Astrocyte of the spinal cord (primary cell): ENCODE measurements around the gene MEOX1.
A peak's percentile ranks its signal among the peaks of the same experiment; 100 is the strongest.
"Not testable (repeated sequence)": the region's sequence is repeated elsewhere in the genome, so short reads cannot be mapped to it uniquely, and the experiment has no call there.

ENCODE experiments used
- DNase-seq: peaks from one replicate; pipeline ENCODE4 v3.0.0; 2011; ENCODE audit warnings: low read depth, low spot score
- H3K4me3 ChIP-seq: 2 replicates; pipeline ENCODE4 v1.5.1; 2011; ENCODE audit warnings: low read depth, mild to moderate bottlenecking, low read length, moderate library complexity
- in situ Hi-C: cut with HindIII; loops from 2 replicates; pipeline ENCODE4 v1.10.0; 2017; ENCODE audit warnings: low sequenced_read_pairs
- TF ChIP-seq, protein P1 (sequence below): IDR thresholded peaks from 2 replicates; pipeline ENCODE4 v1.5.1; 2012; ENCODE audit warnings: low read depth, mild to moderate bottlenecking, low read length, inconsistent platforms

Gene MEOX1

GRCh38 chr17:43695970-43696865 is 34.5 kb upstream of the MEOX1 start:
- TF ChIP-seq, protein P1, sequence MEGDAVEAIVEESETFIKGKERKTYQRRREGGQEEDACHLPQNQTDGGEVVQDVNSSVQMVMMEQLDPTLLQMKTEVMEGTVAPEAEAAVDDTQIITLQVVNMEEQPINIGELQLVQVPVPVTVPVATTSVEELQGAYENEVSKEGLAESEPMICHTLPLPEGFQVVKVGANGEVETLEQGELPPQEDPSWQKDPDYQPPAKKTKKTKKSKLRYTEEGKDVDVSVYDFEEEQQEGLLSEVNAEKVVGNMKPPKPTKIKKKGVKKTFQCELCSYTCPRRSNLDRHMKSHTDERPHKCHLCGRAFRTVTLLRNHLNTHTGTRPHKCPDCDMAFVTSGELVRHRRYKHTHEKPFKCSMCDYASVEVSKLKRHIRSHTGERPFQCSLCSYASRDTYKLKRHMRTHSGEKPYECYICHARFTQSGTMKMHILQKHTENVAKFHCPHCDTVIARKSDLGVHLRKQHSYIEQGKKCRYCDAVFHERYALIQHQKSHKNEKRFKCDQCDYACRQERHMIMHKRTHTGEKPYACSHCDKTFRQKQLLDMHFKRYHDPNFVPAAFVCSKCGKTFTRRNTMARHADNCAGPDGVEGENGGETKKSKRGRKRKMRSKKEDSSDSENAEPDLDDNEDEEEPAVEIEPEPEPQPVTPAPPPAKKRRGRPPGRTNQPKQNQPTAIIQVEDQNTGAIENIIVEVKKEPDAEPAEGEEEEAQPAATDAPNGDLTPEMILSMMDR, result no peak
- in situ Hi-C loops, result loop anchor here (10.0 kb wide), 1 partner anchor 59 kb away; the partner anchor contains the start of gene SOST
- no peak for DNase-seq
- H3K4me3 ChIP-seq, result no peak overlapping the region

DNA sequence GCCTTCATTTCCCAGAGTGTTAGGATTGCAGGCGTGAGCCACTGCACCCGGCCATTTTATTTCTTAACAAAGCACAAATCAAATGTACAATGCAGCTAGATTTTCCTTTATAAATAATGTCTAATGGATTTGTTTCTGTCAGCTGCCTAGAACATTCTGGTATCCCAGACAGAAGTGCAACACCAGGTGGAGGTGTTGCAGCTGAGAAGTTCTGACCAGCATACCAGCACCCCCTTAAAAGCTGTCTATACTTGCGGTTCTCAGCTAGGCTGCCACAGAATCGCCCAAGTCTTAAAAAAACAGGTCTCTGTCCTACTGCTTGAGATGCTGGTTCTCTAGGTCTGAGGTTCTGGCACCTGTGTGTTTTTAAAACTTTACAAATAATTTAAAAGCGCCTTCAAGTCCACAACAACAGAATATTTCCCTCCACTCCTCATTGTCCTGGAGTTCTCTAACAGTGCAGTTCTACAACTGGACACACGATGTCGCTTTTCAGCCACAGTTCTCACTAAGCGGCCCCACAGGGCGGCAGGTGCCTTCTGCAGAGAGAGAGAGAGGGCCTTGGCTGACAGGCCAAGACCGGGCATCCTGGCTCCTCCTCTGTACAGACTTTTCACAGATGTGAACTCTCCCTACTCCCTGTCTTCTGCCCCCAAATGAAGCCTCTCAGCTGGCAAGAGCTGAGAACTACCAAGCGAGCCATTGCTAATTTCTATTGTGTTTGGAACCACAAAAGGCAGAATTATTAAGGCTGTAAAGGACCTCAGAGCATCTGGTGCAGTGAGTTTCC is 32.6 kb upstream of the MEOX1 start:
- no peak overlapping the region for H3K4me3 ChIP-seq
- in situ Hi-C loops, result loop anchor here (10.0 kb wide), 1 partner anchor 61 kb away; the partner anchor contains the start of gene SOST
- DNase-seq, result peak; percentile 76
- TF ChIP-seq, protein P1, result peak; percentile 85

GRCh38 chr17:43691317-43691693 is 29.6 kb upstream of the MEOX1 start:
- TF ChIP-seq, protein P1, result no peak
- DNase-seq, result no peak
- no peak overlapping the region for H3K4me3 ChIP-seq
- in situ Hi-C loops, result loop anchor here (10.0 kb wide), 1 partner anchor 63 kb away; the partner anchor contains the start of gene SOST

DNA sequence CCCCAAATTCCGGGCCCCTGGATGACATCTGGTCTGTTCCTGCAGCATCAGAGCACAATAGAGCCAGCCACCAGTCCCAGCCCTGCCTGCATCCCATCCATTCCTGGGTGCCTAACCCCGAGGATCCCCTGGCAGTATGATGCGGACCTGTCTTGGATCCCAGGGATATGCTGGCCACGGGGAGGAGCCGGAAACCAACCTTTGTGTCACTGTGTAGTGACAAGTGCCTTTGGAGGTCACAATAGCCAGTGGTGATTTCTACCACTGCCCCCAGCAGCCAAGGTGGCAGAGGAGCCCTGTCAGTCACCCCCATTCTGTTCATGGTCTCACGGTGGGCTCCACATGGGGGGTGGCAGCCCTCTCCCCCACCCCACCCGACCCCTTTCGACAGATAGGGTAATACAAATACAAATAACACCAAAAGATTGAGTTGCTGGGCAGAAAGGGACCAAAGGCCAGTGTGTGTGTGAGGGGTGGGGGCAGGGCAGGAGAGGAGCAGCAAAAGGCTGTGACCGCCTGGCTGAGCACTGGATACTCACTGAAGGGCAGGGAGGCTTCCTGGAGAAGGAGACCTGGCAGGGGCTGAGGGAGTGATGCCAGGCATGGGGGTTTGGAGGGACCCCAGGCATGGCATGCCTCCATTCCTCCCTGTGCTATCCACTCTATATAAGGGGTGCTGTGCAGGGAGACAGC is 29.0 kb upstream of the MEOX1 start:
- in situ Hi-C loops, result loop anchor here (10.0 kb wide), 1 partner anchor 64 kb away; the partner anchor contains the start of gene SOST
- H3K4me3 ChIP-seq, result no peak overlapping the region
- DNase-seq, result no peak
- TF ChIP-seq, protein P1, result no peak

GRCh38 chr17:43689814-43690213 is 28.1 kb upstream of the MEOX1 start:
- H3K4me3 ChIP-seq, result no peak overlapping the region
- TF ChIP-seq, protein P1, result no peak
- in situ Hi-C loops, result loop anchor here (10.0 kb wide), 1 partner anchor 65 kb away; the partner anchor contains the start of gene SOST
- DNase-seq, result no peak

DNA sequence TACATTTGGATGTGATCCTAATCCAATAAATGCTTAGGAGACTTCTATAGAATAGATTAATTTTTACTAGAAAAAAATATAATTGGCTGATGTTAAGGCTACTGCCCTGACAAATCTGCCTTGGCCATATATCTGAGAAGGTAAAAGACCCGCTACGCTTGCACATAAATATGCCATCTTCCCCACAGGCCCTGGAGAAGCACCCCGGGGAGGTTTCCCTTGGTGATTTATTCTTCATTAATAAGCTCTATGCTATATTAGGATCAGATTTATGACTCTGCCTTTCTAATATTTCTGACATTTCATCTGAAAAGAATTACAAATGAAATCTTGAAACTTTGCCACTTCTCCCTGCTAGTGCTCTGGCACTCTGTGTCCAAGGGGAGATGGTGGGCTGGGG is 27.4 kb upstream of the MEOX1 start:
- in situ Hi-C loops, result no loop called here
- no peak for DNase-seq
- H3K4me3 ChIP-seq, result no peak overlapping the region
- TF ChIP-seq, protein P1, result no peak

GRCh38 chr17:43686957-43687356 is 25.2 kb upstream of the MEOX1 start:
- DNase-seq, H3K4me3 ChIP-seq, in situ Hi-C loops: not testable (repeated sequence)
